HEK293 (cell line): Measurements from ENCODE around the gene MEIKIN.

Experiments
- ZNF24 ChIP-seq: fragments of 450-650 bp; formaldehyde crosslinking; IDR thresholded peaks from 2 replicates; pipeline ENCODE4 v1.5.1; 2016; ENCODE audit warnings: missing biosample characterization, missing genetic modification characterization
- TF ChIP-seq, protein P1 (sequence below): fragments of 450-650 bp; formaldehyde crosslinking; IDR thresholded peaks from 2 replicates; pipeline ENCODE4 v1.5.1; 2016; ENCODE audit warnings: missing biosample characterization, missing genetic modification characterization
- TF ChIP-seq, protein P2 (sequence below): fragments of 450-650 bp; formaldehyde crosslinking; IDR thresholded peaks from 2 replicates; pipeline ENCODE4 v1.5.1; 2017; ENCODE audit warnings: missing biosample characterization, missing genetic modification characterization

DNA sequence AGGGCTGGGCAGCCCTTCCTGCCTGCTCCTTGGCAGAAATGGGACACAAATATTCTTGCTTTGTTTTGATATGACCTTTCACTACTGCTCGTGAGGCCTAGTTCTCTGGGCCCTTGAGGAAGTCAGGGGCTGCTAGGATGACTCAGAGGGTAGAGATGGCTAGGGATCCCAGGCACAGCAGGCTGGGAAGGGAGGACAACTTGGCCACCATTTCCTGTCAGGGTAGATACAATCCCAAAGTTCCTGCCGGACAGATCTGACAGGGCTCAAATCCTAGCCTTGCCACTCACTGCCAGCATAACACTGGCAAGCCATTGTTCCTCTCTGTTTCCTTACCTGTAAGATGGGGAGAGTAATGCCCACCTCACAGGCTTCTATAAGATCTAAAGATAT is 31.7 kb upstream of the MEIKIN start:
- TF ChIP-seq, protein P1, sequence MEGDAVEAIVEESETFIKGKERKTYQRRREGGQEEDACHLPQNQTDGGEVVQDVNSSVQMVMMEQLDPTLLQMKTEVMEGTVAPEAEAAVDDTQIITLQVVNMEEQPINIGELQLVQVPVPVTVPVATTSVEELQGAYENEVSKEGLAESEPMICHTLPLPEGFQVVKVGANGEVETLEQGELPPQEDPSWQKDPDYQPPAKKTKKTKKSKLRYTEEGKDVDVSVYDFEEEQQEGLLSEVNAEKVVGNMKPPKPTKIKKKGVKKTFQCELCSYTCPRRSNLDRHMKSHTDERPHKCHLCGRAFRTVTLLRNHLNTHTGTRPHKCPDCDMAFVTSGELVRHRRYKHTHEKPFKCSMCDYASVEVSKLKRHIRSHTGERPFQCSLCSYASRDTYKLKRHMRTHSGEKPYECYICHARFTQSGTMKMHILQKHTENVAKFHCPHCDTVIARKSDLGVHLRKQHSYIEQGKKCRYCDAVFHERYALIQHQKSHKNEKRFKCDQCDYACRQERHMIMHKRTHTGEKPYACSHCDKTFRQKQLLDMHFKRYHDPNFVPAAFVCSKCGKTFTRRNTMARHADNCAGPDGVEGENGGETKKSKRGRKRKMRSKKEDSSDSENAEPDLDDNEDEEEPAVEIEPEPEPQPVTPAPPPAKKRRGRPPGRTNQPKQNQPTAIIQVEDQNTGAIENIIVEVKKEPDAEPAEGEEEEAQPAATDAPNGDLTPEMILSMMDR: no peak
- TF ChIP-seq ZNF24 (tag by site-specific recombination): no peak
- TF ChIP-seq, protein P2, sequence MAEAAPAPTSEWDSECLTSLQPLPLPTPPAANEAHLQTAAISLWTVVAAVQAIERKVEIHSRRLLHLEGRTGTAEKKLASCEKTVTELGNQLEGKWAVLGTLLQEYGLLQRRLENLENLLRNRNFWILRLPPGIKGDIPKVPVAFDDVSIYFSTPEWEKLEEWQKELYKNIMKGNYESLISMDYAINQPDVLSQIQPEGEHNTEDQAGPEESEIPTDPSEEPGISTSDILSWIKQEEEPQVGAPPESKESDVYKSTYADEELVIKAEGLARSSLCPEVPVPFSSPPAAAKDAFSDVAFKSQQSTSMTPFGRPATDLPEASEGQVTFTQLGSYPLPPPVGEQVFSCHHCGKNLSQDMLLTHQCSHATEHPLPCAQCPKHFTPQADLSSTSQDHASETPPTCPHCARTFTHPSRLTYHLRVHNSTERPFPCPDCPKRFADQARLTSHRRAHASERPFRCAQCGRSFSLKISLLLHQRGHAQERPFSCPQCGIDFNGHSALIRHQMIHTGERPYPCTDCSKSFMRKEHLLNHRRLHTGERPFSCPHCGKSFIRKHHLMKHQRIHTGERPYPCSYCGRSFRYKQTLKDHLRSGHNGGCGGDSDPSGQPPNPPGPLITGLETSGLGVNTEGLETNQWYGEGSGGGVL (tag by site-specific recombination): no peak
